ENCODE measurements around the gene ADORA1.

The ADORA1 gene

GRCh38 chr1:203144661-203145060 lies 17.1 kb downstream of the ADORA1 start:
- TF ChIP-seq CTCF (IDR thresholded peaks at IDR 0.05; ENCODE audit: low read depth, low read length): no peak
- no peak for DNase-seq (ENCODE audit: extremely low read depth, low read depth)

GRCh38 chr1:203145321-203146041 lies 18.0 kb downstream of the ADORA1 start:
- DNase-seq (ENCODE audit: extremely low read depth, low read depth): no peak
- no peak for TF ChIP-seq CTCF (IDR thresholded peaks at IDR 0.05; ENCODE audit: low read depth, low read length)

GRCh38 chr1:203146042-203146369 lies 18.5 kb downstream of the ADORA1 start:
- TF ChIP-seq CTCF (IDR thresholded peaks at IDR 0.05; ENCODE audit: low read depth, low read length): no peak

GRCh38 chr1:203146537-203146936 lies 19.0 kb downstream of the ADORA1 start:
- DNase-seq (ENCODE audit: extremely low read depth, low read depth): no peak
- no peak for TF ChIP-seq CTCF (IDR thresholded peaks at IDR 0.05; ENCODE audit: low read depth, low read length)

More at GRCh38 chr1:203146042-203146369, 18.5 kb downstream of the ADORA1 start:
- DNase-seq (ENCODE audit: extremely low read depth, low read depth): no peak

- no peak for DNase-seq (ENCODE audit: extremely low read depth, low read depth)
- TF ChIP-seq CTCF (IDR thresholded peaks at IDR 0.05; ENCODE audit: low read depth, low read length): no peak
Observed at GRCh38 chr1:203147376-203147775, 19.9 kb downstream of the ADORA1 start.

- no peak for DNase-seq (ENCODE audit: extremely low read depth, low read depth)
- TF ChIP-seq CTCF (IDR thresholded peaks at IDR 0.05; ENCODE audit: low read depth, low read length): no peak; the same call in none of the 2 replicates
Observed at GRCh38 chr1:203148127-203148526, 20.6 kb downstream of the ADORA1 start.

- DNase-seq (ENCODE audit: extremely low read depth, low read depth): no peak
- TF ChIP-seq CTCF (IDR thresholded peaks at IDR 0.05; ENCODE audit: low read depth, low read length): no peak
Observed at GRCh38 chr1:203148579-203148978, 21.1 kb downstream of the ADORA1 start.

All from AG09319 (cell line).